PC-9 (cell line): ENCODE results near the gene UTP18.

Experiments used
- CTCF ChIP-seq: fragments of 200-600 bp; sonication (generic); conservative IDR thresholded peaks from 2 replicates; pipeline ENCODE4 v1.6.1; 2017; ENCODE audit warnings: mixed run types, antibody characterized with exemption, mild to moderate bottlenecking, moderate library complexity
- EZH2 ChIP-seq: fragments of 200-600 bp; sonication (generic); IDR thresholded peaks from 2 replicates; pipeline ENCODE4 v1.8.0; 2017; ENCODE audit warnings: antibody characterized with exemption, low read depth

DNA sequence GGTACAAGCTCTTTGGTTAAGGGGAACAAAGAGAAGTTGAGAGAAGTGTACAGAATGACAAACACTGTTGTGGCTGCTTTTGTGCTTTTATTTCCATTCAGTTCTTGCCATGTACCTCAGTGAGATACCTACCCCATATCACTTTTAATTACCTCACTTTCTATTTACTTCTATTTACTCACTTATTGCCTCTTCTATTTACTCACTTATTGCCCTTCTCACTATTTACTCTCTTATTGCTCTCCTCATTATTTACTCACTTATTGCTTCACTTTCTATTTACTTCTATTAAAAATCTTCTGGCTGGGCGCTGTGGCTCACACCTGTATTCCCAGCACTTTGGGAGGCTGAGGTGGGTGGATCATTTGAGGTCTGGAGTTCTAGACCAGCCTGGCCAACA, 42.4 kb upstream of the UTP18 start:
- TF ChIP-seq CTCF = no peak
- no peak for TF ChIP-seq EZH2
